Measurements from ENCODE around the gene CRIM1.

CRIM1 gene

DNA sequence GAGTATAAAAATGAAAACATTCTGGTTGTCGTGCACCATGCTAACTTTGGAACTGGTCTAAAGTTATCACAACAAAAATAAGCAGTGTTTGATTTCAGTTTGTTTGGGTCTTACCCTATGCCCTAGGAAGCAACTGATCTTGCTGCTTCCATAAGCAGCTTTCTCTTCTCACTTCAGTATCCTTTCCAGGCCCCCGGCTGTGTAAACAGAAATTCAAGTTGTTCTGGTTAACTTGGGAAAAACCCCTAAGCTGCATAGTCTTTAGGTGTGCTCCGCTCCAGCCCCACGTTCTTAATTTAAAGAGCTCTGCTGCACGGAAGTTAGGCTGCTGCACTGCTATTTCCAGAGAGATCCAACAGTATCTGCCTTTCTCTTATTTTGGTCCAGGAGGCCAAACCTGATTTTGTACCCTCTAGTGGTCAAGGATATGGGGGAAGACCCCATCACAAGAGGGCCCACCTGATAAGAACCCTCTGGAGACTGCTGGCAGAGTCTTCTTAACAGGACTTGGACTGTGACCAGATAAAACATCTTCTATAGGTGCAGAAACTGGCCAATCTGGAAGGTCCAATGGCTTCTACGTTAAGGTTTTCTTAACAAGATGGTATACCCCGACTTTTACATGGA lies 173.3 kb downstream of the CRIM1 start:
- peak; percentile 17 for DNase-seq (ENCODE audit: low read depth)

- DNase-seq (ENCODE audit: low read depth), result peak; percentile 77
These were observed 174.8 kb downstream of the CRIM1 start for GRCh38 chr2:36530178-36530982.

- peak; percentile 73 for DNase-seq (ENCODE audit: low read depth)
These were observed 175.4 kb downstream of the CRIM1 start for GRCh38 chr2:36530983-36531354.

GRCh38 chr2:36534275-36534799 lies 178.8 kb downstream of the CRIM1 start:
- DNase-seq (ENCODE audit: low read depth), result no peak

- DNase-seq (ENCODE audit: low read depth), result no peak
These were observed 179.5 kb downstream of the CRIM1 start for GRCh38 chr2:36535099-36535498.

GRCh38 chr2:36536776-36537175 lies 181.2 kb downstream of the CRIM1 start:
- DNase-seq (ENCODE audit: low read depth), result no peak

- no peak for DNase-seq (ENCODE audit: low read depth)
These were observed 182.8 kb downstream of the CRIM1 start for GRCh38 chr2:36538335-36538734.

- peak; percentile 39 for DNase-seq (ENCODE audit: low read depth)
These were observed 184.1 kb downstream of the CRIM1 start for GRCh38 chr2:36539631-36540030.

DNA sequence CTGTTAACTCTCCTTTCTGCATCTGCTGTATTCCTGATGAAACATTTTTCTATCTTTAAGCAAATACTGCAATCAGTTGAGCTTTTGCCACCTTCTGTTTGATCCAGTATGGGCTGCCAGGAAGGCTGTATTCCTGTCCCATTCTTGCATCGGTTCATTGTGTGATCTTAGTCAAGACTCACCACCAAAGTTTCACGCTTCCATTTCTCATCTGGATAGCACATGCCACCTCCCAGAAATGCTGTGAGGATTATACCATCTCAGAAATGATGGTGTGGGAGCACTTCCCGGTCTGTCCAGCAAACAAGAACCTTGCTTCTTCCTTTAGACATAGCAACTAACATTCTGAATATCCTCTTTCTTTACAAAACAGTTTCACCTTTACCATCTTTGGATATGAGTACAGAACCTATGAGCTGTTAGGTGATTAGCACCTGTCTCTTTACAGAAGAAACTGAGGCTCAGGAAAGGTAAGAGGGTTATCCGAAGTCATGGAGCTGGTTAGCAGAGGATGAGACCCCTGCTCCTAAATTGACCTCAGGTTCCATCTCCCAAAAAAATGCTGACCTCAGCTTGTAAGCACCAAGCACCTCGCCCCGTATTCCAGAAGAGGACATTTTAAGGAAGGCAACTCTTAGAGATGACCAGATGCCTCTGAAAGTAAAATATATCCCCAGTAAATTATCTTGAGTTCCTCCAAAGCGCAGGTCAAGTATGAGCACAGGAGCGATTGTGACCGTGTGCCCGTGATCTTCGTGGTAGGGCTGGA lies 185.6 kb downstream of the CRIM1 start:
- no peak for DNase-seq (ENCODE audit: low read depth)

GRCh38 chr2:36541891-36542595 lies 186.5 kb downstream of the CRIM1 start:
- no peak for DNase-seq (ENCODE audit: low read depth)

DNA sequence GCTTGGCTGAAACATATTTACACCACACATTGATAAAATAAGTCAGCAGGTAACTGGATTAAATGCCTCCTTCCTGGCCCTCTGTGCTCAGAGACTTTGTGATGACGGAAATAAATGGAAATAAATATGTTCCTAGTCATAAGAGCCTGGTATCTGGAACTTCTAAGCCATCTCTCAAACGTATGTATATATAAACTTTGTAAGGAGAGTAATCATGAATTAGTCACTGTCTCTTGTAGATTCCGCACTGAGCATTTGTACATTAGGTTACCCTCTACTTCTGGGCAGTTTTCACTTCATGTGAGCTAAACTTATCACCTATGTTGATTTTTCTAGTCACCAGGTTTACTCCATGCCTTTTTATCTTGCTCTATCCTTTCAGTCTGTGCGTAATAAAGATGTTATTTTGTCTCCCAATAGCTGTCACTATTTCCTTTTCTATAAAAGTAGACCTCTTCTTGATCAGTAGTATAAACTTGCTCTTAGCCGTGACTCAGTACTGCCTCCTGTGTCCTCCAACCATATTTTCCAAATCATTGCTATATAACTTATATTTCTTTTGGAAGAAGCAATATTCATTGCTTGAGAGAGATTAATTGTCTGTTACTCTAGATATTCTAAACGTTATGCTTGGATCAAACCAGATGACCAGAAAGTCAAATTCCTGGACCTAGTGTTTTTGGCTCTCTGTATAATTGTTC lies 189.2 kb downstream of the CRIM1 start:
- peak; percentile 57 for DNase-seq (ENCODE audit: low read depth)

GRCh38 chr2:36545871-36546416 lies 190.4 kb downstream of the CRIM1 start:
- DNase-seq (ENCODE audit: low read depth), result no peak

DNA sequence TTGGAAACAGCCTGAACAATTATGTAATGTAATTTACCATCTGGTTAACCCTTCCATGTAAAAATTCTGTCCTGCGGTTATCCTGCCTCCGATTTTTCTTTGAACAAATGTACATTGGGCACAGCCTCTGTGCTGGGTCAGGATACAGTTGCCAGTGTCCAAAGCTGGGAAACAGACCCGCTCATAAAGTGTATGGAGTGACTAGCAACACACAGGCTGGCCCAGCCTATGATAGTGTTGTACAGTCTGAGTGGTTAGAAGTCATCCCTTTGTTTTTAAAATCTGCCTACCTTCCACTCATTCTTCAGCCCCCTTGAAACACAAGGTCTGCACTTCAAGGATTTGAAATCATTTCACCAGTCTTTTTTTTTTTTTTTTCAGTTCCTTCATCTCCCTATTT lies 192.3 kb downstream of the CRIM1 start:
- DNase-seq (ENCODE audit: low read depth), result no peak

DNA sequence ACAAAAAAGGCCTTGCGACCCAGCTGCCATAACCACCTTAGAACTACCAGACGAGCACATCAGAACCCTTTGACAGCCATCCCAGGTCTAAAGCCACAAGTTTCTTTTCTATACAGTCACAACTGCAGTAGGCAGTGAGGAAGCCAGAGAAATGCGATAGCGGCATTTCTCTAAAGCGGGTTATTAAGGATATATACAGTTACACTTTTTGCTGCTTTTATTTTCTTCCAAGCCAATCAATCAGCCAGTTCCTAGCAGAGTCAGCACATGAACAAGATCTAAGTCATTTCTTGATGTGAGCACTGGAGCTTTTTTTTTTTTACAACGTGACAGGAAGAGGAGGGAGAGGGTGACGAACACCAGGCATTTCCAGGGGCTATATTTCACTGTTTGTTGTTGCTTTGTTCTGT lies 193.6 kb downstream of the CRIM1 start:
- DNase-seq (ENCODE audit: low read depth), result peak; percentile 32

DNA sequence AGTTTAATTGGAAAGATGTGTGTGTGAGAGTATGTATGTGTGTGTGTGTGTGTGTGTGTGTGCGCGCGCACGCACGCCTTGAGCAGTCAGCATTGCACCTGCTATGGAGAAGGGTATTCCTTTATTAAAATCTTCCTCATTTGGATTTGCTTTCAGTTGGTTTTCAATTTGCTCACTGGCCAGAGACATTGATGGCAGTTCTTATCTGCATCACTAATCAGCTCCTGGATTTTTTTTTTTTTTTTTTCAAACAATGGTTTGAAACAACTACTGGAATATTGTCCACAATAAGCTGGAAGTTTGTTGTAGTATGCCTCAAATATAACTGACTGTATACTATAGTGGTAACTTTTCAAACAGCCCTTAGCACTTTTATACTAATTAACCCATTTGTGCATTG lies 194.4 kb downstream of the CRIM1 start:
- DNase-seq (ENCODE audit: low read depth), result no peak

- no peak for DNase-seq (ENCODE audit: low read depth)
These were observed 198.1 kb downstream of the CRIM1 start for GRCh38 chr2:36553683-36554082.

GRCh38 chr2:36554531-36554930 lies 199.0 kb downstream of the CRIM1 start:
- DNase-seq (ENCODE audit: low read depth), result no peak

DNA sequence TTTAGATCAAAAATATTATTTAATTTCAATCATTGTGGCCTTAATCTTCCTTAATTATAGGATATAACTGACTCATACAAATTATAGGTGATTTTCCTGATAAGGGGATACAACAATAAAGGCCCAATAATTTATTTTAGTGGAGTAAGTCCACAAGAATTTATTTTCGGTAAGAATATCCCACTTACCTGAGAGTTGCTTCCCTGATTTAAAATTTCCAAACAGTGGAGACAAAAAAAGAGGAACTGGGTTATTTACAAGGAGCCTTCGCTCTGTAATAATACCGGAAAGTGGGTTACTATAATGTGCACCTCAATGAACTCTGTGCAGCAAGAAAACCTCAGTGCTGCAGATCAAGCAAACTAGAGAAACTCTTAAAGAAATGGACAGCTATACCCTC lies 200.2 kb downstream of the CRIM1 start:
- DNase-seq (ENCODE audit: low read depth), result no peak

- peak; percentile 82 for DNase-seq (ENCODE audit: low read depth)
These were observed 201.3 kb downstream of the CRIM1 start for GRCh38 chr2:36556842-36557241.

GRCh38 chr2:36559221-36559942 lies 203.8 kb downstream of the CRIM1 start:
- no peak for DNase-seq (ENCODE audit: low read depth)

Measured in iris pigment epithelial cell (primary cell).